NCI-H1092 treated with DMSO at 0.1 percent for 48 hours (cell line): ENCODE data around the gene GIMAP2.

Experiments used
- DNase-seq: peaks from one replicate; lab custom pipeline; 2025; lab: John Stamatoyannopoulos, UW

The GIMAP2 gene

DNA sequence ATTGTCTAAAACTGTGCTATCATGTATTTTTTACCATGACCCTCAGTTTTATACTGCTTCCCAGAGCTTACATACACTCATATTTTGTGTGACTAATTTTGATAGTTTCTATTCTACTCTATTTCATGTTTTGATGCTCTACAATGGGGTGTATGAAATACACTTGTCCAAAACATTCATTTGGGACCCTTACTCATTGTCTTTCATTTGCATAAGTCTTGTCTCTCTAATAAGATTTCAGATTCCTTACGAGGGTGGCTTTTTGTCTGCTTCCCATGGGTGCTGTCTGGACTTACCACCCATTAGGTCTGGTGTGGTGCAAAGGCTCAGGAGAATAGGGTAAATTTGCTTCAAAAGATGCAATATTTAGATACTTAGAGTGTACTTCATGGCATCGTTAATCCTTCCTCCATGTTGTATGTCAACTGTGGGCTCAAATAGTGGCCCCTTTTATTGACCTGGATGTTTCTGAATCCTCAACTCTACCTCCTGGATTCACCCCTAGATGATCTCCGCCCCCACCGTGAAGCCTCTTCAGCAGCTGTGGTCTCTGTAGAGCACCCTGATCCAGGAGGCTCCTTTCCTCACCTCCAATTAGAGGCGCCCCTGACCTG lies 48.1 kb downstream of the GIMAP2 start:
- no peak for DNase-seq

DNA sequence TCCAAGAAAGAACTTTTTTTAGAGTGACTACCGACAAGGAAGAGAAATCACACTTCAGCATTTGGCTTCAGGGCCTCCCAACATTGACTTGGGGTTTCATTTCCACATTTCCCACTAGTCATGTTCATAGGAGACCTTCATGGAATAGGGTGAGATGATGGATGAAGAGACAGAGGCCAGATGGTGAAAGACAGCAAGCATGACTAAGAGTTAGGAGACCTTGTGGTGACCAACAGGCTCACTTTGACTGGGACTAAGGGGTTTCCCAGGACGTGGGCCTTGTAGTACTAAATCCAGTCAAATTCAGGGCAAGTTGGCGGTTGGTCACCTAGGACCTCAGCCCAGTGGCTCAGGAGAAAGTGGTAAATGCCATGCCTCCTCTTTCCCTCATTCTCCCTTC lies 48.7 kb downstream of the GIMAP2 start:
- DNase-seq, result no peak

- no peak for DNase-seq
Observed at GRCh38 chr7:150735596-150736358, 50.3 kb downstream of the GIMAP2 start.

DNA sequence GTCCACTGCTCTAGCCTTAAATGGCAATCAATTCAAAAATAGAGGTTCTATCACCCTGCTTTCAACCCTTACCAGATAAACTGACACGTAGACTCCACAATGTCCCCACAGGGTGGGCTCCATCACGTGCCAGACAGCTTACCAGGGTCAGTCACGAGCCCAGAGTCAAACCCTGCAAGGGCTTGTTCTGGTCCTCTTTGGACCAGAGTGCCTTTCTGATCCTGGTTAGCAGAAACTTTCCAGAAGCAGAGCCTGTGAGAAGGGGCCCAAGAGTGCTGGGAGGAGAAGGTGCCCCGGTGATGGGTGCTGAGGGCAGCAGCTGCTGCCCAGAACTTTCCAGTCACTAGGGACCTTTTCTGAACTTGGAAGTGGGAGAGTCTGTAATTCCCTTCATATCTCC lies 51.4 kb downstream of the GIMAP2 start:
- no peak for DNase-seq

DNA sequence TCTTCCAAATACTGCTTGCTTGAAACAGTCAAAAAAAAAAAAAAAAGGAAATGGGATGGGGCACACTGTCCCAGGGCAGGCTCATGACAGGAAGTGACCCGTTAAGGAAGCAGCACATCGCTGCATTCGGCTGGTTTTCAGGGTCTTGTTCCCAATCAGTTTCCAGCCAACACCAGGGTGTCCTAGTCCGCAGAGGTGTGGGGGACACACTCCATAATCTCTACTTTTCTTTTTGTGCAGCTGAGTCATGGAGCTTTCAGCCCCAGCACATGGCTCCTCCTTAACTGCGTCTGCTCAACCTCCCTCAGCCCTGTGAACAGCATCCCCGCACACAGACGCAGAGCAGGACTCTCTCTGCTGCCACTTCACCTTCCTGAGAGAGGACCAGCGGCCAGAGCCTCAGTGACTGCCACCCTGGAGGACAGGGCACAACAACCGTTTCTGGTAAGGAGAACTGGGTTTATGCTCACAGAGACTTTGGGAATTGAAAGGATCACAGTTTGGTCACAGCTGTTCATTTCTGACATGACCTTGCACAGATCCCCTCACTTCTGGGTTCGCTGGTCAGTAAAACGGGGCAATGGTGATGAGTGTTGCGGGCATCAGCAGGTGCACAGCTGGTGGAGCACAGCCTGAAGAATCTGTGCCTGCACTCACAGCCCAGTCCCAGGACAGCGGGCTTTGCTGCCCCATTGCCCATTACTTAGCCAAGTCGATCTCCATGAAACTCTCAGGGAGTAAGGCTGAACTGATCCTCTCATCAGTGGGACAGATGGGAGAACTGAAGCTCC lies 52.0 kb downstream of the GIMAP2 start, which contains the start of gene GIMAP5:
TSS of gene GIMAP5 (plus strand) at position 154 of the 791 bp plus-strand sequence. CDS start 3,467 bp downstream, outside the sequence.
- no peak for DNase-seq

DNA sequence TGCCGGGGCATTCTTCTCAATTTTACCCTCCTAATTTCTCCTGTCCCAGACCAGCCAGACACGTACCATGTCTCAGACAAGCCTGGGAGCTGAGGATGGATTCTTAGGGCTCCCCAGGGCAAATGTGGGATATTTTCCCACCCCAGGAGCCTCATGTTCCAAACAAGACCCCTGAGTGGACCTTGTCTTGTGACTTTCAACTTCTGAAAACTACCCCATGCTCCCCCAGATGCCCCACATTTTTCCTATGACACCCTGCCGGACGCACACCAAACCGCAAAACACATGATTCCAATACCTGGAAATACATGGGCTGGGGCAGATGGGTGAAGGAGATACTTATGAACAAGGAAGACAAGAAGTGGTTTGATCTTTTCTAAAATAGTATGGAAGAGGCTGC lies 52.6 kb downstream of the GIMAP2 start:
- no peak for DNase-seq

DNA sequence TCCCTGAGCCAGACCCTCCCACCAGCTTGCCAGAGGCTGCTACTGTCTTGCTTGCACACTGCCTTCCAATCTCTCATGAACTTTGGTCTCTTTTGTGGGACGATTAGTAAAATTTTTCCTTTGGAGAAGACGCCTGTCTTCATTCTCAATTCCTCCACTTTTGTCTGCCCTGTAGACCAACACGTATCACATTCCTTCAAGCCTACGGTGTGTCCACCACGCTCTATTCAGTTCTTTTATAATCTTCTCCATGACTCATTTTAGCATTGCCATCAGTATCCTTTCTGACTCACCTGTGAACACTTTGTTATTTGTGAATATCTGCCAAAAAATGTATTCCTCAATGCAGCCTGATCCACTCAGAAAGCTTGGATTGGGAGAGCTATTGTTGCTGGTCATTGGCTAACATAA lies 53.1 kb downstream of the GIMAP2 start:
- no peak for DNase-seq

DNA sequence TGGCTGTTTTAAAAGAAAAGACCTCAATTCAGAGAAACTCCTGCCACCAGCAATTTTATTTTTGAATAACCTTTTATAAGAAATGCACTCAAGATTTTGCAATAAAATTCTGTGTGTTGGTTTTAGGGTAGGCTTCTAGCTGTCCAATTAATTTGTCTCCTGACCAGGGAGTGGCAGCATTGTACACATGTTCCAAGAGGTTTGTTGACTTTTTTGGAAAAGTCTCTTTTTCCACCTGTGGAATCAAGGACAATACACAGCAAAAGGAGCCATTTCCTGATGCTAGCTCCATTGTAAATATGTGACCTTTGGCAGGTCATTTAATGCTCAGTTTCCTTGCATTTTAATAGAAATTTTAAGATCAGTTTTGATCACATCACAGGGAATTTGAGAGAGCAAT lies 53.5 kb downstream of the GIMAP2 start:
- no peak for DNase-seq

- no peak for DNase-seq
Observed at GRCh38 chr7:150740053-150740452, 54.5 kb downstream of the GIMAP2 start.

DNA sequence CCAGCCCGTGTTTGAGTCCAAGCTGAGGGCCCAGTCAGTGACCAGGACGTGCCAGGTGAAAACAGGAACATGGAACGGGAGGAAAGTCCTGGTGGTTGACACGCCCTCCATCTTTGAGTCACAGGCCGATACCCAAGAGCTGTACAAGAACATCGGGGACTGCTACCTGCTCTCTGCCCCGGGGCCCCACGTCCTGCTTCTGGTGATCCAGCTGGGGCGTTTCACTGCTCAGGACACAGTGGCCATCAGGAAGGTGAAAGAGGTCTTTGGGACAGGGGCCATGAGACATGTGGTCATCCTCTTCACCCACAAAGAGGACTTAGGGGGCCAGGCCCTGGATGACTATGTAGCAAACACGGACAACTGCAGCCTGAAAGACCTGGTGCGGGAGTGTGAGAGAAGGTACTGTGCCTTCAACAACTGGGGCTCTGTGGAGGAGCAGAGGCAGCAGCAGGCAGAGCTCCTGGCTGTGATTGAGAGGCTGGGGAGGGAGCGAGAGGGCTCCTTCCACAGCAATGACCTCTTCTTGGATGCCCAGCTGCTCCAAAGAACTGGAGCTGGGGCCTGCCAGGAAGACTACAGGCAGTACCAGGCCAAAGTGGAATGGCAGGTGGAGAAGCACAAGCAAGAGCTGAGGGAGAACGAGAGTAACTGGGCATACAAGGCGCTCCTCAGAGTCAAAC lies 56.9 kb downstream of the GIMAP2 start:
- DNase-seq, result no peak
